OCI-LY1 (cell line): ENCODE measurements around the gene ZCCHC17.

Experiments used
- H2AFZ ChIP-seq: fragments of 200-600 bp; sonication (generic), shearing (Covaris generic); 2 replicates; pipeline ENCODE4 v1.6.0; 2014; ENCODE audit warnings: antibody characterized with exemption, mild to moderate bottlenecking, low read length
- H3F3A ChIP-seq: fragments of 200-600 bp; sonication (generic), shearing (Covaris generic); 2 replicates; pipeline ENCODE4 v1.6.0; 2014; ENCODE audit warnings: mild to moderate bottlenecking, antibody characterized with exemption, low read length, moderate library complexity; ENCODE audit not compliant: insufficient read depth
- H3K27ac ChIP-seq: fragments of 200-600 bp; sonication (generic); 2 replicates; pipeline ENCODE4 v1.5.1; 2014; ENCODE audit warnings: low read length, mixed run types, mild to moderate bottlenecking, low read depth; ENCODE audit not compliant: poor library complexity, severe bottlenecking
- H3K27me3 ChIP-seq: fragments of 200-600 bp; sonication (generic); 2 replicates; pipeline ENCODE4 v1.6.0; 2014; ENCODE audit warnings: antibody characterized with exemption, mild to moderate bottlenecking, low read length, moderate library complexity; ENCODE audit not compliant: insufficient read depth
- H3K36me3 ChIP-seq: fragments of 200-600 bp; sonication (generic); 2 replicates; pipeline ENCODE4 v1.6.1; 2014; ENCODE audit warnings: mild to moderate bottlenecking, antibody characterized with exemption, low read length, moderate library complexity, mixed read lengths; ENCODE audit not compliant: insufficient read depth
- H3K4me1 ChIP-seq: fragments of 200-600 bp; sonication (generic); 2 replicates; pipeline ENCODE4 v1.5.1; 2014; ENCODE audit warnings: mild to moderate bottlenecking, low read length, moderate library complexity; ENCODE audit not compliant: insufficient read depth, severe bottlenecking
- H3K4me2 ChIP-seq: fragments of 200-600 bp; sonication (generic), shearing (Covaris generic); 2 replicates; pipeline ENCODE4 v1.6.1; 2014; ENCODE audit warnings: low read length
- H3K4me3 ChIP-seq: fragments of 200-600 bp; sonication (generic); 2 replicates; pipeline ENCODE4 v1.5.1; 2014; ENCODE audit warnings: low read length, low read depth, mild to moderate bottlenecking, mixed read lengths; ENCODE audit not compliant: poor library complexity, severe bottlenecking
- H3K79me2 ChIP-seq: fragments of 200-600 bp; shearing (Covaris generic); 2 replicates; pipeline ENCODE4 v1.6.1; 2016; ENCODE audit warnings: mixed run types, low read length, mixed read lengths; ENCODE audit not compliant: insufficient read depth
- H3K9ac ChIP-seq: fragments of 200-600 bp; sonication (generic), shearing (Covaris generic); 2 replicates; pipeline ENCODE4 v1.6.1; 2014; ENCODE audit warnings: mild to moderate bottlenecking, low read length, mixed read lengths
- H3K9me2 ChIP-seq: fragments of 200-600 bp; sonication (generic), shearing (Covaris generic); 2 replicates; pipeline ENCODE4 v1.6.1; 2014; ENCODE audit warnings: low read depth, mild to moderate bottlenecking, low read length, mixed read lengths
- H3K9me3 ChIP-seq: fragments of 200-600 bp; shearing (Covaris generic); 2 replicates; pipeline ENCODE4 v1.6.1; 2014; ENCODE audit warnings: low read length, mixed read lengths
- H4K20me1 ChIP-seq: fragments of 200-600 bp; sonication (generic), shearing (Covaris generic); 2 replicates; pipeline ENCODE4 v1.6.0; 2016; ENCODE audit warnings: mild to moderate bottlenecking, low read length; ENCODE audit not compliant: insufficient read depth
- CTCF ChIP-seq: fragments of 200-600 bp; sonication (generic), shearing (Covaris generic); IDR thresholded peaks from 2 replicates; pipeline ENCODE4 v1.5.1; 2017; ENCODE audit warnings: mild to moderate bottlenecking, antibody characterized with exemption, low read length, moderate library complexity, mixed read lengths
- EZH2 ChIP-seq: fragments of 200-600 bp; sonication (generic), shearing (Covaris generic); IDR thresholded peaks from 2 replicates; pipeline ENCODE4 v1.8.0; 2017; ENCODE audit warnings: borderline replicate concordance, mixed run types, mild to moderate bottlenecking, antibody characterized with exemption, low read length, moderate library complexity, mixed read lengths

ZCCHC17 gene

DNA sequence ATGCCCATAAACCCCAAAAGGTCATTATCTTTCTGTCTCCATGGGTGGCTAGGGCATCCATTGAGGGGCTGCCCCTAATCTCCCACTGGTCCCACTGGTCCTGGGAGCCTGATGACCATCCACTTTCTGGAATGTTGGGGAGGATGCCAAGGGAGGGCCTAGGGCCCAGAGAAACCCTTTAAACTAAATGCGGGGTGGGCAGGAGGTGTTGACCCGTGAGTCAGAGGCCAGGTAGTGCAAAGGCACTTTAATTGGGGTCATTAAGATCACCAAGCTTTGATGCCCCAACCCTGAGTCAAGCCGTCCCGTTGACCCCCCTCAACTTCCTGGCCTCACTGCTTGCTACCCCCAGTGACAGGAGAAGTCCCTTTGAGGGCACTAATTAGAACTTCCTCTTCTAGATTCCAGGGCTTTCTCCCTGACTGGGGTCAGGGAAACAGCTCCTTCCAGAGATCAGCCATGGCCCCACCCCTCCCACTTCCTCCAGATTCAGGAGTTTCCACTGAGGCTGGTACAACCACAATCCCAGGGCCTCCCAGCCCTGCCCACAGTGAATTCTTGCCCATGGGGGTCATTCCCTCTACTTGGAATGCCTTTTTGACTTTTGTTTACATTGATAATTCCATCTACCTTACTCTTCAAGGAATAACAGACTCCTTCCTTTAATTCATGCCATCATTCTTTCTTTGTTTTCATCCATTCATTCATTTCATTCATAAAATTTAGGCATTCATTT, 100.7 kb downstream of the ZCCHC17 start:
- H3K9ac ChIP-seq = no peak overlapping the region
- peaks cover 9% of the 10 kb centered on the region for H3K4me1 ChIP-seq
- no peaks in the 10 kb centered on the region for H3F3A ChIP-seq
- no peak for TF ChIP-seq CTCF
- no peak for TF ChIP-seq EZH2
- H3K4me3 ChIP-seq = no peak overlapping the region
- no peaks in the 10 kb centered on the region for H3K9me2 ChIP-seq
- no peak overlapping the region for H3K4me2 ChIP-seq
- no peaks in the 10 kb centered on the region; the same call in 1 of the 2 replicates for H3K27me3 ChIP-seq
- no peaks in the 10 kb centered on the region for H4K20me1 ChIP-seq
- no peak overlapping the region for H2AFZ ChIP-seq
- H3K79me2 ChIP-seq = no peaks in the 10 kb centered on the region
- H3K36me3 ChIP-seq = no peaks in the 10 kb centered on the region
- H3K9me3 ChIP-seq = no peaks in the 10 kb centered on the region
- no peak overlapping the region for H3K27ac ChIP-seq

DNA sequence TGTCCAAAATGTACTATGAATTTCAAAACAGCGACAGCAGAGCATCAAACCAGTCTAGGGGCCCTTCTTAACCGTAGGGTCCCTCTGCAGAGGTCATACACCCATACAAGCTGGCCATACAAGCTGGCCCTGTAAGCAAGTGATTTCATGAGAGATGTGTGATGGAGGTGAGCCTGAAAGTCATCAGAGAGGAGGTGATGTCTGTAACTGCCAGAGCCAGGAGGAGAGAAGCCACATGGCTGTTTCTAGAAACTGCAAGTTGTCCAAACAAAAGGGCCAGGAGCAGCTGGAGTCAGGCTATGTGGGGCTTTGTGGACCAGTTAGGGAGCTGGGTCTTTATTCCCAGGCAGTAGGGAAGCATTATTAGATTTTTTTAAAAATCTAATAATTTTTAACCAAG, 101.4 kb downstream of the ZCCHC17 start:
- no peaks in the 10 kb centered on the region; the same call in 1 of the 2 replicates for H3K27me3 ChIP-seq
- no peaks in the 10 kb centered on the region for H3F3A ChIP-seq
- no peak overlapping the region for H3K4me3 ChIP-seq
- H3K9me3 ChIP-seq = no peaks in the 10 kb centered on the region
- H3K9ac ChIP-seq = no peak overlapping the region
- peaks cover 9% of the 10 kb centered on the region for H3K4me1 ChIP-seq
- no peak overlapping the region for H3K4me2 ChIP-seq
- TF ChIP-seq EZH2 = no peak
- no peak for TF ChIP-seq CTCF
- H3K79me2 ChIP-seq = no peaks in the 10 kb centered on the region
- H3K36me3 ChIP-seq = no peaks in the 10 kb centered on the region
- no peaks in the 10 kb centered on the region for H3K9me2 ChIP-seq
- no peak overlapping the region for H3K27ac ChIP-seq
- no peak overlapping the region for H2AFZ ChIP-seq
- H4K20me1 ChIP-seq = no peaks in the 10 kb centered on the region

GRCh38 chr1:31399976-31400375, 103.1 kb downstream of the ZCCHC17 start:
- Histone ChIP-seq H3K36me3 (no peaks in the 10 kb centered on the region), H4K20me1 (no peaks in the 10 kb centered on the region), H3K4me3 (no peak overlapping the region), H3K27ac (no peak overlapping the region), H2AFZ (no peak overlapping the region), H3F3A (no peaks in the 10 kb centered on the region), H3K79me2 (no peaks in the 10 kb centered on the region), H3K4me1 (peaks cover 1% of the 10 kb centered on the region), H3K9me3 (no peaks in the 10 kb centered on the region), H3K9ac (no peak overlapping the region), H3K27me3 (no peaks in the 10 kb centered on the region; the same call in 1 of the 2 replicates), H3K9me2 (no peaks in the 10 kb centered on the region), H3K4me2 (no peak overlapping the region)
- no peak for TF ChIP-seq EZH2
- TF ChIP-seq CTCF = no peak
